KMS-11 (cell line): ENCODE results near the gene DOCK10.

Experiments
- H2AFZ ChIP-seq: fragments of 200-600 bp; sonication (generic); 2 replicates; pipeline ENCODE4 v1.6.1; 2016; ENCODE audit warnings: antibody characterized with exemption, mixed run types, low read depth
- H3K27ac ChIP-seq: fragments of 200-600 bp; sonication (generic); 2 replicates; pipeline ENCODE4 v1.6.1; 2016; ENCODE audit warnings: mild to moderate bottlenecking, mixed run types
- H3K27me3 ChIP-seq: fragments of 200-600 bp; sonication (generic); 2 replicates; pipeline ENCODE4 v1.6.1; 2017; ENCODE audit warnings: mild to moderate bottlenecking, low read depth, mixed run types, moderate library complexity; ENCODE audit not compliant: insufficient read depth
- H3K36me3 ChIP-seq: fragments of 200-600 bp; sonication (generic); 2 replicates; pipeline ENCODE4 v1.6.1; 2017; ENCODE audit warnings: mild to moderate bottlenecking, mixed run types; ENCODE audit not compliant: insufficient read depth
- H3K4me1 ChIP-seq: fragments of 200-600 bp; sonication (generic); 2 replicates; pipeline ENCODE4 v1.6.1; 2016; ENCODE audit warnings: mild to moderate bottlenecking, low read depth, mixed run types; ENCODE audit not compliant: poor library complexity, severe bottlenecking
- H3K4me2 ChIP-seq: fragments of 200-600 bp; sonication (generic); 2 replicates; pipeline ENCODE4 v1.7.0; 2016; ENCODE audit warnings: mild to moderate bottlenecking, mixed run types
- H3K4me3 ChIP-seq: fragments of 200-600 bp; sonication (generic); IDR thresholded peaks from 2 replicates; pipeline ENCODE4 v1.6.1; 2017; ENCODE audit warnings: low read depth, low read length, mixed read lengths; ENCODE audit not compliant: insufficient read depth
- H3K79me2 ChIP-seq: fragments of 200-600 bp; sonication (generic); 2 replicates; pipeline ENCODE4 v1.6.1; 2016; ENCODE audit warnings: low read depth, mixed run types; ENCODE audit not compliant: insufficient read depth
- H3K9ac ChIP-seq: fragments of 200-600 bp; sonication (generic); 2 replicates; pipeline ENCODE4 v1.6.1; 2016; ENCODE audit warnings: mild to moderate bottlenecking, mixed run types
- H4K20me1 ChIP-seq: fragments of 200-600 bp; sonication (generic); 2 replicates; pipeline ENCODE4 v1.6.1; 2016; ENCODE audit warnings: mild to moderate bottlenecking, mixed run types; ENCODE audit not compliant: insufficient read depth
- TF ChIP-seq, protein P1 (sequence below): fragments of 200-600 bp; sonication (generic); conservative IDR thresholded peaks from 2 replicates; pipeline ENCODE4 v1.6.1; 2017; ENCODE audit warnings: low read depth, mild to moderate bottlenecking, antibody characterized with exemption, low read length, moderate library complexity, mixed read lengths

The DOCK10 gene

DNA sequence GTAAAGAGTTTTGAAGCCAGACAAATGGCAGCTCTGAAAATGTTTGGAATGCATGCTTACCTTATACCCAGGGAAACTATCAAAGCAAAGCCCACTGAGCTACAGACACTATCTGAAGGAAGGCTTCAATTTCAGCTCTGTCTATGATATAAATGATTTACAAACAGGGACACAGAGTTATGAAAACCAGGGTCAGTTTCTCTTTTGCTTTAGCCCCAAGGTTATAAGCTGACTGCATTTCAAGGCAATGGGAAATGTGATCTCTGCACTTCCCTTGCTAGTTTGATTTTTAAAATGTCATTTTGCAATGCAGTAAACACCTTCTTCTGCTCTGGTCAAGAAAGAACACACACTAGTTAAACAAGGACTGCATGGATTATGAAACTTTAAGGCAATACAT lies 260.9 kb downstream of the DOCK10 start:
- H3K79me2 ChIP-seq, result no peaks in the 10 kb centered on the region
- no peak overlapping the region for H2AFZ ChIP-seq
- no peaks in the 10 kb centered on the region for H3K27me3 ChIP-seq
- H3K9ac ChIP-seq, result no peak overlapping the region
- H3K27ac ChIP-seq, result no peak overlapping the region
- H3K4me2 ChIP-seq, result no peak overlapping the region
- no peaks in the 10 kb centered on the region for H4K20me1 ChIP-seq
- TF ChIP-seq, protein P1, sequence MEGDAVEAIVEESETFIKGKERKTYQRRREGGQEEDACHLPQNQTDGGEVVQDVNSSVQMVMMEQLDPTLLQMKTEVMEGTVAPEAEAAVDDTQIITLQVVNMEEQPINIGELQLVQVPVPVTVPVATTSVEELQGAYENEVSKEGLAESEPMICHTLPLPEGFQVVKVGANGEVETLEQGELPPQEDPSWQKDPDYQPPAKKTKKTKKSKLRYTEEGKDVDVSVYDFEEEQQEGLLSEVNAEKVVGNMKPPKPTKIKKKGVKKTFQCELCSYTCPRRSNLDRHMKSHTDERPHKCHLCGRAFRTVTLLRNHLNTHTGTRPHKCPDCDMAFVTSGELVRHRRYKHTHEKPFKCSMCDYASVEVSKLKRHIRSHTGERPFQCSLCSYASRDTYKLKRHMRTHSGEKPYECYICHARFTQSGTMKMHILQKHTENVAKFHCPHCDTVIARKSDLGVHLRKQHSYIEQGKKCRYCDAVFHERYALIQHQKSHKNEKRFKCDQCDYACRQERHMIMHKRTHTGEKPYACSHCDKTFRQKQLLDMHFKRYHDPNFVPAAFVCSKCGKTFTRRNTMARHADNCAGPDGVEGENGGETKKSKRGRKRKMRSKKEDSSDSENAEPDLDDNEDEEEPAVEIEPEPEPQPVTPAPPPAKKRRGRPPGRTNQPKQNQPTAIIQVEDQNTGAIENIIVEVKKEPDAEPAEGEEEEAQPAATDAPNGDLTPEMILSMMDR, result no peak
- no peaks in the 10 kb centered on the region for H3K4me1 ChIP-seq
- no peak overlapping the region for H3K4me3 ChIP-seq
- H3K36me3 ChIP-seq, result no peaks in the 10 kb centered on the region

DNA sequence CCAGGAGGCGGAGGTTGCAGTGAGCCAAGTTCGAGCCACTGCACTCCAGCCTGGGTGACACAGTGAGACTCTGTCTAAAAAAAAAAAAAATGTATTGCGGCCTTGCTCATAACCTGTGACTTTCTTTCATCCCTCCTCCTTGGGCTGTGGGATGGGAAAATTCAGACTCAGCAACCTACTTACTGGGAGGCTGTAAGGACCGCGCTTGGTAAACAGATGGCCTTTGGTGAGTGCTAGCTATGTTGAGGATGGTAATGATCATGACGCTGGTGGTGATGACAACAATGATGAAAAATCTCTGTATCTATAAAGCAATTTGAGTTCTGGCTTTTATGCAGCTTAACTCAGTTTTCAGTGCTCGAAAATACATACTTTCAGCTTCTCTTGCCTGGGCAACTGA lies 261.4 kb downstream of the DOCK10 start:
- Histone ChIP-seq H3K27ac (no peak overlapping the region), H3K27me3 (no peaks in the 10 kb centered on the region), H3K9ac (no peak overlapping the region), H2AFZ (no peak overlapping the region), H3K4me1 (no peaks in the 10 kb centered on the region), H4K20me1 (no peaks in the 10 kb centered on the region), H3K4me2 (no peak overlapping the region), H3K79me2 (no peaks in the 10 kb centered on the region), H3K4me3 (no peak overlapping the region), H3K36me3 (no peaks in the 10 kb centered on the region)
- TF ChIP-seq, protein P1, result no peak

DNA sequence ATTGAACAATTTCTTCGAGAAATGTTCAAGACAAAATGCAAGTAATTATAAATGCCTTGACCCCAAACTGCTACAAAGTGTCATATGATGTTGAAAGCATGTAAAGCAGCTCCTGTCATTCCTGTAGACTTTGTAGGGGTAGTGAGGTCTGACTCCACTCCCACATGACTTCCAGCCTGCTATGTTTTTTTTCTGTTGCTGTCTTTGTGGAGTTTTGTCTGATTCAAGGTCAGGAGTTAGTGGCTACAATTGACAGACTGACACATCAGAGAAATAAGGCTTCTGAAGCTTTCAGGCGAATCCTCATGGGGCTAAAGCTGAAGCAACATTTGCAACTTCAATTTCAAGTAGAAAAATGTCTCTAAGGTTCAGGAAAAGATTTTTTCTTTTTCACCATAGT lies 262.2 kb downstream of the DOCK10 start:
- H3K4me2 ChIP-seq, result no peak overlapping the region
- no peaks in the 10 kb centered on the region for H4K20me1 ChIP-seq
- no peaks in the 10 kb centered on the region for H3K4me1 ChIP-seq
- no peaks in the 10 kb centered on the region for H3K27me3 ChIP-seq
- no peak overlapping the region for H3K4me3 ChIP-seq
- H3K27ac ChIP-seq, result no peak overlapping the region
- no peaks in the 10 kb centered on the region for H3K79me2 ChIP-seq
- H2AFZ ChIP-seq, result no peak overlapping the region
- H3K9ac ChIP-seq, result no peak overlapping the region
- TF ChIP-seq, protein P1, result no peak
- H3K36me3 ChIP-seq, result no peaks in the 10 kb centered on the region

DNA sequence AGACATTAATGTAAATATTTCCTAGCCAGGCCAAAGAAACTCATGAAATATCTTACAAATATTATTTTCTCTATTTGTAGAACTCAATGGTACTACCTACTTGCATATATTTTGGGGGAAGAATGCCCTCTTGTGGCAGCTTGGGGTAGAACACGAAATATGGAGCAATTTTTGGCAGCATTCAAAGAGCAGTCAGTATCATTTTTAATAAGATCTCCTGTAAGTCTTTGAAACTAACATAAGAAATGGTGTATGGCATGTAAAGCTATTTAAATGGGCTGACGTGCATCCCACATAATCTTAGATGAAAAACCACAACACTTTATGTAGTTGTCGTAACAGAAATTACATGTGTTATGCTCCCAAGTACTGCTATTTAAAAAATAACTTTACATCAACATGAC lies 263.8 kb downstream of the DOCK10 start:
- H3K9ac ChIP-seq, result no peak overlapping the region
- H3K27ac ChIP-seq, result no peak overlapping the region
- H3K4me3 ChIP-seq, result no peak overlapping the region
- no peak overlapping the region for H3K4me2 ChIP-seq
- no peaks in the 10 kb centered on the region for H4K20me1 ChIP-seq
- H3K4me1 ChIP-seq, result no peaks in the 10 kb centered on the region
- no peaks in the 10 kb centered on the region for H3K79me2 ChIP-seq
- no peak overlapping the region for H2AFZ ChIP-seq
- H3K36me3 ChIP-seq, result no peaks in the 10 kb centered on the region
- TF ChIP-seq, protein P1, result peak; percentile 73
- no peaks in the 10 kb centered on the region for H3K27me3 ChIP-seq

DNA sequence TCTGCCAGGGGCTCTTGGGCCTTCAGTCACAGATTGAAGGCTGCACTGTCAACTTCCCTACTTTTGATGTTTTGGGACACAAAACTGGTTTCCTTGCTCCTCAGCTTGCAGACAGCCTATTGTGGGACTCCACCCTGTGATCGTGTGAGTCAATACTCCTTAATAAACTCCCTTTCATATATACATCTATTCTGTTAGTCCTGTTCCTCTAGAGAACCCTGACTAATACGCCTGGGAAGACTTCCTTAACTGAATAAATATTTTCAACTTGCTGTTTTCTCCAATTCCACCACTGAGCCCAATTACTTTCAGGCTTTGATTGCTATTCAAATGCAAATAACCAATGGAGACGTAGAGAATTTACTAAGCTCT lies 264.7 kb downstream of the DOCK10 start:
- Histone ChIP-seq H3K4me3 (no peak overlapping the region), H3K4me1 (no peaks in the 10 kb centered on the region), H3K27ac (no peak overlapping the region), H2AFZ (no peak overlapping the region), H3K9ac (no peak overlapping the region), H3K79me2 (no peaks in the 10 kb centered on the region), H3K4me2 (no peak overlapping the region), H3K36me3 (no peaks in the 10 kb centered on the region), H4K20me1 (no peaks in the 10 kb centered on the region), H3K27me3 (no peaks in the 10 kb centered on the region)
- TF ChIP-seq, protein P1, result no peak
